CD4-positive, alpha-beta T cell (primary cell): ENCODE measurements around the gene CRTC1. TPM values are rescaled to one million over a fixed set of nuclear protein-coding genes. Genes with fewer than 3 reads are reported as not detected.

Experiments
- ATAC-seq: fragments of 200-7000 bp; cut with Tn5 transposase; one replicate; pipeline ENCODE4 v1.10.0; 2022; ENCODE audit warnings: mild to moderate bottlenecking; ENCODE audit not compliant: poor library complexity
- CTCF ChIA-PET: fragments of 350-600 bp; sonication (Branson Sonifier 250); formaldehyde crosslinking; loops from one replicate; lab custom pipeline; 2021; ENCODE audit warnings: antibody characterized with exemption, inconsistent platforms; lab: Charles Lee
- POLR2A ChIA-PET: fragments of 350-600 bp; sonication (Branson Sonifier 250); formaldehyde crosslinking; loops from one replicate; lab custom pipeline; 2021; ENCODE audit warnings: antibody characterized with exemption, inconsistent platforms; lab: Charles Lee
- DNase-seq, 14 experiments: peaks; one replicate each; pipeline ENCODE4 v3.0.0-alpha.2; 2013 to 2020; ENCODE audit warnings: mixed read lengths in 2 of 14
- H3K27ac ChIP-seq, 2 donors: one replicate each; pipeline versions ENCODE4 v1.5.1 to v1.7.0; 2013; ENCODE audit warnings: low read length in 2 of 2, low read depth in 1 of 2, mild to moderate bottlenecking in 1 of 2
- H3K27me3 ChIP-seq, 2 experiments: 1 replicate in 1 of 2; 2 replicates in 1 of 2; pipeline versions ENCODE4 v1.6.1 to v1.7.0; 2013; ENCODE audit warnings: low read length in 2 of 2, control low read depth in 1 of 2, mild to moderate bottlenecking in 1 of 2, moderate library complexity in 1 of 2; ENCODE audit not compliant: insufficient read depth in 2 of 2, control insufficient read depth in 1 of 2
- H3K36me3 ChIP-seq: one replicate; pipeline ENCODE4 v1.6.1; 2013; ENCODE audit warnings: low read length, control low read depth; ENCODE audit not compliant: insufficient read depth
- H3K4me1 ChIP-seq: one replicate; pipeline ENCODE4 v1.6.1; 2013; ENCODE audit warnings: low read length, control low read depth; ENCODE audit not compliant: insufficient read depth
- H3K4me3 ChIP-seq: one replicate; pipeline ENCODE4 v1.5.1; 2013; ENCODE audit warnings: mild to moderate bottlenecking, low read length, moderate library complexity
- H3K9me3 ChIP-seq, 2 experiments: 1 replicate in 1 of 2; 2 replicates in 1 of 2; pipeline versions ENCODE4 v1.6.1 to v1.7.0; 2013; ENCODE audit warnings: low read length in 2 of 2, mild to moderate bottlenecking in 2 of 2, control low read depth in 1 of 2, moderate library complexity in 1 of 2; ENCODE audit not compliant: control insufficient read depth in 1 of 2, insufficient read depth in 1 of 2
- H3K27ac Mint-ChIP-seq: one replicate; pipeline ENCODE4 v1.8.0; 2020; ENCODE audit warnings: mixed read lengths
- H3K27me3 Mint-ChIP-seq: one replicate; pipeline ENCODE4 v1.8.0; 2021; ENCODE audit warnings: mixed read lengths
- H3K36me3 Mint-ChIP-seq: one replicate; pipeline ENCODE4 v1.8.0; 2021; ENCODE audit warnings: low read depth, mixed read lengths
- H3K4me1 Mint-ChIP-seq: one replicate; pipeline ENCODE4 v1.8.0; 2021; ENCODE audit warnings: low read depth, mixed read lengths
- H3K4me3 Mint-ChIP-seq: one replicate; pipeline ENCODE4 v1.8.0; 2020; ENCODE audit warnings: mild to moderate bottlenecking, mixed read lengths
- H3K9me3 Mint-ChIP-seq: one replicate; pipeline ENCODE4 v1.8.0; 2020; ENCODE audit warnings: mixed read lengths
- CTCF ChIP-seq: fragments of 200-600 bp; IDR thresholded peaks from one replicate; pipeline ENCODE4 v1.8.0; 2022; ENCODE audit warnings: antibody characterized with exemption, mild to moderate bottlenecking
- intact Hi-C, 2 experiments: fragments of 100-400 bp; cut with DNase I in 1 of 2; cut with micrococcal nuclease in 1 of 2; formaldehyde crosslinking; loops; one replicate each; pipeline versions ENCODE4 v1.15.1 to v1.9.0; 2023 to 2025; cut with DNase I, micrococcal nuclease
- total RNA-seq, 174 experiments: library from RNA in 2 of 174; stranded (reverse) in 2 of 174; gene quantifications; one replicate each; pipeline ENCODE4 v1.2.3 and lab custom pipeline; 2021 to 2026

The CRTC1 gene
- total RNA-seq, 2 experiments from 2014 or later = 11.8 to 12.2 TPM

- no peak overlapping the region for H3K4me3 ChIP-seq
- H3K27ac Mint-ChIP-seq = no peak overlapping the region
- ChIA-PET POLR2A (no interaction called here), CTCF (no interaction called here)
- H3K9me3 Mint-ChIP-seq = no peaks in the 10 kb centered on the region
- H3K27me3 Mint-ChIP-seq = no peaks in the 10 kb centered on the region
- H3K27ac ChIP-seq = no peak overlapping the region
- no peaks in the 10 kb centered on the region for H3K9me3 ChIP-seq
- H3K4me1 Mint-ChIP-seq = peaks cover 17% of the 10 kb centered on the region
- ATAC-seq = no peak
- peaks cover 7% of the 10 kb centered on the region for H3K36me3 ChIP-seq
- DNase-seq = no peak
- peaks cover 4% of the 10 kb centered on the region for H3K4me1 ChIP-seq
- H3K4me3 Mint-ChIP-seq = no peak overlapping the region
- no peaks in the 10 kb centered on the region for H3K27me3 ChIP-seq
- intact Hi-C loops = no loop called here
- no peaks in the 10 kb centered on the region for H3K36me3 Mint-ChIP-seq
- TF ChIP-seq CTCF = no peak
These were observed 33.5 kb upstream of the CRTC1 start for GRCh38 chr19:18650021-18650390.

DNA sequence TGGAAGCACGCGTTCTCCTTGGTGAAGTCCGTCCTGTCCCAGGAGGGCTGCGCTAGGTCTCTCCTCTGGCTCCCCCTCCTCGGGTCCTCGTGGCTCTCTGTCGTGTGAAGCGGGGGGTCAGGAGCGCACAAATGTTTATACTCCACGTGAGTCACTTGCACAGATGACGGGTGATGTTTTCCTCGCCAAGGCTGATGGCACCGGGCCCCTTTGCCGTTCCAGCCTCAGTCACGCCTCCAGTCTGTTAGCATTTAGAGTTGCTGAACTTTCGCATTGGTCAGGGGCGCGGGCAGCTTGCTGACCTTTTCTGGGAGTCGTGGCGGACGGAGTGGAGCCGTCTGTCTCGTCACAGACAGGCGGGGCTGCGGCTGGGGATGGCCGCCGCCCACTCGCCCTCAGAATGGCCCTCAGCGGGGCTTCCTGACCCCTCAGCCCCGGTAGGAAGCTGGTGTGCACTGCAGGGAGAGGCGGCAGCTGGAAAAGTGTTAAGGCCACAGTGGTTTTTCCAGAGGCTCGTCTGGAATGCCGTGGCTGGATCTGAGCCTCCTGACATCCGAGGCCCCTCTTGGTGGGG is 32.9 kb upstream of the CRTC1 start:
- no peaks in the 10 kb centered on the region for H3K4me1 ChIP-seq
- TF ChIP-seq CTCF = no peak
- intact Hi-C loops = no loop called here
- ATAC-seq (no peak), DNase-seq (no peak)
- H3K9me3 ChIP-seq = no peaks in the 10 kb centered on the region
- H3K36me3 Mint-ChIP-seq = no peaks in the 10 kb centered on the region
- no peak overlapping the region for H3K4me3 ChIP-seq
- peaks cover 17% of the 10 kb centered on the region for H3K4me1 Mint-ChIP-seq
- no peak overlapping the region for H3K4me3 Mint-ChIP-seq
- ChIA-PET CTCF (no interaction called here), POLR2A (no interaction called here)
- no peaks in the 10 kb centered on the region for H3K9me3 Mint-ChIP-seq
- H3K27me3 ChIP-seq = no peaks in the 10 kb centered on the region
- no peak overlapping the region for H3K27ac Mint-ChIP-seq
- no peak overlapping the region for H3K27ac ChIP-seq
- H3K36me3 ChIP-seq = peaks cover 7% of the 10 kb centered on the region
- H3K27me3 Mint-ChIP-seq = no peaks in the 10 kb centered on the region

GRCh38 chr19:18651300-18651699 is 32.2 kb upstream of the CRTC1 start:
- ATAC-seq = no peak

More at GRCh38 chr19:18651300-18651699, 32.2 kb upstream of the CRTC1 start:
- H3K27ac Mint-ChIP-seq = no peak overlapping the region
- no peaks in the 10 kb centered on the region for H3K27me3 Mint-ChIP-seq
- CTCF ChIA-PET = no interaction called here
- H3K27ac ChIP-seq = no peak overlapping the region
- H3K9me3 ChIP-seq = no peaks in the 10 kb centered on the region
- no peak overlapping the region for H3K4me3 ChIP-seq
- POLR2A ChIA-PET = no interaction called here
- no peaks in the 10 kb centered on the region for H3K9me3 Mint-ChIP-seq
- no peak overlapping the region for H3K4me3 Mint-ChIP-seq
- peaks cover 7% of the 10 kb centered on the region for H3K36me3 ChIP-seq
- intact Hi-C loops = no loop called here
- H3K4me1 ChIP-seq = no peaks in the 10 kb centered on the region
- no peaks in the 10 kb centered on the region for H3K36me3 Mint-ChIP-seq
- no peaks in the 10 kb centered on the region for H3K27me3 ChIP-seq
- no peak for DNase-seq
- peaks cover 17% of the 10 kb centered on the region for H3K4me1 Mint-ChIP-seq
- TF ChIP-seq CTCF = no peak
